SU-DHL-6 (cell line): ENCODE results near the gene GPR26.
"Not testable (repeated sequence)": the region's sequence is repeated elsewhere in the genome, so short reads cannot be mapped to it uniquely, and the experiment has no call there.

Experiments used
- H2AFZ ChIP-seq: fragments of 200-600 bp; sonication (generic); 2 replicates; pipeline ENCODE4 v1.6.1; 2014; ENCODE audit warnings: low read depth, mild to moderate bottlenecking, moderate library complexity, mixed read lengths, antibody characterized with exemption, low read length; ENCODE audit not compliant: severe bottlenecking
- H3F3A ChIP-seq: fragments of 200-600 bp; shearing (Covaris generic); 2 replicates; pipeline ENCODE4 v1.6.0; 2016; ENCODE audit warnings: antibody characterized with exemption, mild to moderate bottlenecking; ENCODE audit not compliant: insufficient read depth
- H3K27ac ChIP-seq: fragments of 200-600 bp; sonication (generic); 2 replicates; pipeline ENCODE4 v1.5.1; 2016; ENCODE audit warnings: low read depth, mild to moderate bottlenecking, low read length, moderate library complexity, mixed read lengths
- H3K27me3 ChIP-seq: fragments of 200-600 bp; sonication (generic), shearing (Covaris generic); 2 replicates; pipeline ENCODE4 v1.6.0; 2014; ENCODE audit warnings: mild to moderate bottlenecking, low read length
- H3K36me3 ChIP-seq: fragments of 200-600 bp; sonication (generic); 2 replicates; pipeline ENCODE4 v1.6.1; 2014; ENCODE audit warnings: mild to moderate bottlenecking, low read length, mixed read lengths
- H3K4me2 ChIP-seq: fragments of 300-600, 200-600 bp; shearing (Covaris generic), sonication (generic); 2 replicates; pipeline ENCODE4 v1.6.0; 2014; ENCODE audit warnings: low read length, low read depth, mild to moderate bottlenecking; ENCODE audit not compliant: poor library complexity, severe bottlenecking
- H3K4me3 ChIP-seq: fragments of 200-600 bp; sonication (generic); 2 replicates; pipeline ENCODE4 v1.5.1; 2014; ENCODE audit warnings: antibody characterized with exemption, low read length, mild to moderate bottlenecking, mixed read lengths; ENCODE audit not compliant: insufficient read depth, poor library complexity, severe bottlenecking
- H3K79me2 ChIP-seq: fragments of 200-600 bp; sonication (generic); 2 replicates; pipeline ENCODE4 v1.6.1; 2014; ENCODE audit warnings: mild to moderate bottlenecking, low read length, moderate library complexity; ENCODE audit not compliant: insufficient read depth
- H3K9ac ChIP-seq: fragments of 200-600 bp; sonication (generic); 2 replicates; pipeline ENCODE4 v1.7.0; 2014; ENCODE audit warnings: mild to moderate bottlenecking, low read length
- H3K9me2 ChIP-seq: fragments of 200-600 bp; sonication (generic); replicated peaks from 2 replicates; pipeline ENCODE4 v1.6.1; 2014; ENCODE audit warnings: low read length; ENCODE audit not compliant: insufficient read depth
- H3K9me3 ChIP-seq: fragments of 200-600 bp; sonication (generic); 2 replicates; pipeline ENCODE4 v1.6.1; 2014; ENCODE audit warnings: low read length, mixed read lengths; ENCODE audit not compliant: insufficient read depth
- H4K20me1 ChIP-seq: fragments of 200-600 bp; sonication (generic); 2 replicates; pipeline ENCODE4 v1.6.1; 2014; ENCODE audit warnings: low read depth, mild to moderate bottlenecking, antibody characterized with exemption, low read length, moderate library complexity, mixed read lengths
- CTCF ChIP-seq: fragments of 200-600 bp; sonication (generic); IDR thresholded peaks from one replicate; pipeline ENCODE4 v1.5.1; 2017; ENCODE audit warnings: antibody characterized with exemption, mild to moderate bottlenecking, low read length, moderate library complexity; ENCODE audit not compliant: insufficient read depth, poor library complexity, severe bottlenecking
- EZH2phosphoT487 ChIP-seq: fragments of 200-600 bp; sonication (generic), shearing (Covaris generic); conservative IDR thresholded peaks from 2 replicates; pipeline ENCODE4 v1.6.1; 2018; ENCODE audit warnings: mild to moderate bottlenecking, antibody characterized with exemption, low read length, moderate library complexity, mixed read lengths

Gene GPR26

GRCh38 chr10:123729523-123729922 is 63.4 kb downstream of the GPR26 start:
- Histone ChIP-seq H3F3A (no peaks in the 10 kb centered on the region), H4K20me1 (no peaks in the 10 kb centered on the region), H3K9me3 (no peaks in the 10 kb centered on the region), H3K79me2 (no peaks in the 10 kb centered on the region), H3K27me3 (0 out of 2 replicates have a peak, but pooled peaks cover 3% of the 10 kb centered on the region), H3K4me3 (no peak overlapping the region), H2AFZ (no peak overlapping the region), H3K9ac (no peak overlapping the region), H3K9me2 (no peaks in the 10 kb centered on the region), H3K36me3 (no peaks in the 10 kb centered on the region), H3K27ac (no peak overlapping the region), H3K4me2 (no peak overlapping the region)
- TF ChIP-seq CTCF (no peak), EZH2phosphoT487 (no peak)

GRCh38 chr10:123736917-123737316 is 70.8 kb downstream of the GPR26 start:
- not testable (repeated sequence) for H3K36me3 ChIP-seq, H3K4me3 ChIP-seq, H3F3A ChIP-seq, H3K9ac ChIP-seq, H3K9me2 ChIP-seq, H3K79me2 ChIP-seq, H3K4me2 ChIP-seq, H3K27me3 ChIP-seq, H3K27ac ChIP-seq, H3K9me3 ChIP-seq, H4K20me1 ChIP-seq, H2AFZ ChIP-seq

GRCh38 chr10:123741146-123741545 is 75.0 kb downstream of the GPR26 start:
- no peak overlapping the region for H3K27ac ChIP-seq
- H3K36me3 ChIP-seq, result no peaks in the 10 kb centered on the region
- H3K9me3 ChIP-seq, result no peaks in the 10 kb centered on the region
- no peak overlapping the region for H3K4me2 ChIP-seq
- H3K79me2 ChIP-seq, result no peaks in the 10 kb centered on the region
- no peak for TF ChIP-seq EZH2phosphoT487
- TF ChIP-seq CTCF, result no peak
- H3K9ac ChIP-seq, result no peak overlapping the region
- H4K20me1 ChIP-seq, result no peaks in the 10 kb centered on the region
- no peak overlapping the region for H2AFZ ChIP-seq
- H3K9me2 ChIP-seq, result no peaks in the 10 kb centered on the region
- H3F3A ChIP-seq, result no peaks in the 10 kb centered on the region
- H3K27me3 ChIP-seq, result 0 out of 2 replicates have a peak, but pooled peaks cover 4% of the 10 kb centered on the region
- no peak overlapping the region for H3K4me3 ChIP-seq

GRCh38 chr10:123741711-123742110 is 75.6 kb downstream of the GPR26 start:
- H3K9ac ChIP-seq, result no peak overlapping the region
- H3K4me3 ChIP-seq, result no peak overlapping the region
- no peak overlapping the region for H2AFZ ChIP-seq
- H4K20me1 ChIP-seq, result no peaks in the 10 kb centered on the region
- H3K27me3 ChIP-seq, result 0 out of 2 replicates have a peak, but pooled peaks cover 4% of the 10 kb centered on the region
- no peak for TF ChIP-seq EZH2phosphoT487
- no peak for TF ChIP-seq CTCF
- H3K36me3 ChIP-seq, result no peaks in the 10 kb centered on the region
- H3K4me2 ChIP-seq, result no peak overlapping the region
- no peak overlapping the region for H3K27ac ChIP-seq
- no peaks in the 10 kb centered on the region for H3F3A ChIP-seq
- H3K9me3 ChIP-seq, result no peaks in the 10 kb centered on the region
- no peaks in the 10 kb centered on the region for H3K79me2 ChIP-seq
- H3K9me2 ChIP-seq, result no peaks in the 10 kb centered on the region
